Measurements from ENCODE around the gene FGFR2.

The FGFR2 gene

DNA sequence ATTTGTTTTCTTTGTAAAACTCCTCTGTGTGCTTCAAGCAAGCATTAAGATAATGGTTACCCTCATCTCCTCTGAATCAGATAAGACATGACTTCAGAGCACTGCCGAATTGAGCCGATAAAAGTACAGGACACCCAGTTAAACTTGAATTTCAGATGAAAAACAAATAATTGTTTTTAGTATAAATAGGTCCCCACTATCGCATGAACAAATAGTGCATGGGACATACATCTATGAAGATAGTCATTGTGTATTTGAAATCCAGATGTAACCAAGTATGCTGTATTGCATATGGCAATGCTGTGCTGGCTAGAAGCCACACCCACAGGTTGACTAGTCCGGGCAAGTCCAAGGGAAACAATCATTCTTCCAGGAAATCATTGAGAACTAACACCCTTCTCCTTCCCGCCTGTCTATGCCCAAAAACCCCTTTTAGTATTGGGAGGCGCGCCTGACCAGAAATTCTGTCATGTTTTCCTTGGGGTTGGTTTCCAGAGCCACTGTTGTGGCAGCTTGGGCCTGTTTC is 12.6 kb upstream of the FGFR2 start:
- no peak for DNase-seq

DNA sequence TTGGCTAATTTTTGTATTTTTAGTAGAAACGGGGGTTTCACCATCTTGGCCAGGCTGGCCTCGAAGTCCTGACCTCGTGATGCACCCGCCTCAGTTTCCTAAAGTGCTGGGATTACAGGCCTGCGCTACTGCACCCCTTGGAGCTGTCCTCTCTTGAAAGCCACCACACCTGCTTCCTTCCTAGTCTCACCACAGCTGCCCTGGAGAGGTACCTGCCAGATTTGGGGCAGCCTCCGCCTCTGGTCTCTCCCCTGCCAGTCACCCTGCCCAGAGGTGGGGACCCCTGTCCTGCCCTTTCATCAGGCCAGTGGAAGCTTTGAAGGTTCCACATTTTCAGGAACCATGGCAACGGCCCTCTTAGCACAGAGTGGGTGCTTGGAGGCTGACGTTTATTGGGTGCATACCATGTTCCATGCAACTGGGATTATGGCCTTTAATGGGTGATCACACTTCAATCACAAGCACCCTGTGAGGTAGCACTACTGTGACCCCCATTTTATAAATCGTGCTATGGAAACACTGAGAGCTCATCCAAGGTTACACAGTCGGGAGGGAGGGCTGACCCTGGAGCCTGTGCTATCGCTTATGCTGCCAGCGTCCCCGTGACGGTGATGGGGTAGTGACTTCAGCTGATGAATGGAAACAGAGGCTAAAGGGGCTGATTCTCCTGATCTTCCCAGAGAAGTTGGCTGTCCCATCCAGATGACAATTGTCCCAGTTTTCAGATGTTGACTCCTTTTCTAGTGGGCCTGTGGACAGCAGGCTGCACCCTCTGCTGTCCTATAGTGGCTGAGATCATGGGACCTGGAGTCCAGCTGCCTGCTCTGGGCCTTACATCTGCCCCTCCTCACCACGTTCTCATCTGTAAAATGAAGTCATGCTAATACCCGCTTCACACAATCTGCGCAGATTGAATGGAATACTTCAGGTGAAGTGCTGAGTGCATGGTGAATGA is 11.5 kb upstream of the FGFR2 start:
- DNase-seq: peak in 5 of 51 donors; percentile 18 to 41 (median 33)

DNA sequence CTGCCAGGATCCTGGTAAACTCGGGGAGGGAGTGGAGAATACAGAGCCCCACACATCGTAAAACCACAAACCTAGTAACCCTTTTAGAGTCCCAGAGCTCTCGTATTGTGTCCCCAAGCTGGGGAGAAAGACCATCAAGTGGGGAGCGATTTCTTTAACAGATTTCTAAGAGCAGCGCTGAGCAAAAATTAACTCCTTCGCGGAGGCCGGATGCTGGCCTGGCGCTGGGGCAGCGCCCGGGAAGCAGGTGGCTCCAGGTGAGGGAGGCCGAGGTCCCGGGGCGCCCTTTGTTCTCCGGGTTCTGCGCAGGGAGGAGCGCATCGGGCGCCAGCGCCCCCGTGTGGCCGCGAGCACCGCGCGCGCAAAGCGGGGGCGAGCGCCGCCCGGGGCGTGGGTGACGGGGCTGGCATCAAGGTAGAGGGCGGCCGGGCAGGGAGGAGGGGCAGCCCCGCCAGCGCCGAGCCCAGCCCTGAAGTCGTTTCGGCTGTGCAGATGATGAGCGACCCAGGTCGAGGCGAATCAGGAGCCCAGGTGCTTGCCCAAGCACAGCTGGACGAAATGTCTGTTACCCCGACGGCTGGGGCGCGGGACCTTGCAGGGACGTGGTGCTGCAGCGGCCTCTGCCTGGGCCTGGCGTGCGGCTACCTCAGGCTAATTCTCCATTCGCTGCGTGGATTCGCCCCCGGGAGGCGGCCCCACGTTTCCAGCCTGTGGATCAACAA is 10.4 kb upstream of the FGFR2 start:
- peak in 36 of 51 donors; percentile 10 to 78 (median 39) for DNase-seq

DNA sequence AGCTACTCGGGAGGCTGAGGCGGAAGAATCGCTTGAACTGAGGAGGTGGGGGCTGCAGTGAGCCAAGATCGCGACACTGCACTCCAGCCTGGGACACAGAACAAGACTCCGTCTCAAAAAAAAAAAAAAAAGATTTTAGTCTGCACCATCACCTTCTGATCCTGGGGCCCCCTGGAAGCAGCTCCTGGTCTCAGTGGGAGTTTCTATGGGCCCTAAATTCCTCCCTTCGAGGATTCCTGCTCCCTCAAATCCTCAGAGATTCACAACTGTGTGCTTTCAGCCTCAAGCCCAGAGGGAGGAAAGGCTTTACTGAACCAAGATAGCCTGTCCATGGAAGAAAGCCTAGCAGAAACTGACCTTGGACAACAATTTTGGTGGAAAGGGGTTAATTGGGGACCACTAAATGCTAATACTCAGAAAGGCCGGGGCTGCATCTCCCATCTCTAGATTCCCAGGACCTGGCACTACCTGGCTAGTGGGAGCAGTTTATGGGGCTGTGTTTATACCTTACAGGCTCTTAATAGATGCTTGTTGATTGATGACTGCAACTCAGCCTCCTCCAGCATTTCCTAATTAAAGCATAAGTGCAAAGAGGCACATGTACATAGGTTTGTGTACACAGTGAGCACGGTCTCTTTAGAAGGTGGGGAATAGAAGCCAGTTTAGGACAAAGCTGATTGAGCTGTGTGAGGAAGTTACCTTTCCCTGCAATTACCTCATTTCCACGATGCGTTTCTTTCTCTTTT is 9.2 kb upstream of the FGFR2 start:
- no peak for DNase-seq

DNA sequence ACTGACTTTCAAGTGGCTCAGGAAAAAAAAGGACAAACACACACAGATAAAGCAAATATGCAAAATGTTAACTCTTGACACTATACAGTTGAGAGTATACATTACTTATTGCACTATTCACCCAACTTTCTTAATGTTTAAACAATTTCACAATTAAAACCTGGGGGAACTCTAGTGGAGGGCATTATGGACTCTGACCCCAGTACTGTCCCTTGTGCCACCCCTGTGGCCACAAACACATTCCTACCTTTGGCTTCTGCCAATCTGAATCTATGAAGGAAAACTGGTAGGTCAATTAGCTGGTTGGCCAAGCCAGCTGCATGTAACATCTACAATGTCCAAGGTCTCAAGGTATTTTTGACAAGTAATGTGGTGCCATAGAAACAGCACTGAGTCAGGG is 7.5 kb upstream of the FGFR2 start:
- no peak for DNase-seq

DNA sequence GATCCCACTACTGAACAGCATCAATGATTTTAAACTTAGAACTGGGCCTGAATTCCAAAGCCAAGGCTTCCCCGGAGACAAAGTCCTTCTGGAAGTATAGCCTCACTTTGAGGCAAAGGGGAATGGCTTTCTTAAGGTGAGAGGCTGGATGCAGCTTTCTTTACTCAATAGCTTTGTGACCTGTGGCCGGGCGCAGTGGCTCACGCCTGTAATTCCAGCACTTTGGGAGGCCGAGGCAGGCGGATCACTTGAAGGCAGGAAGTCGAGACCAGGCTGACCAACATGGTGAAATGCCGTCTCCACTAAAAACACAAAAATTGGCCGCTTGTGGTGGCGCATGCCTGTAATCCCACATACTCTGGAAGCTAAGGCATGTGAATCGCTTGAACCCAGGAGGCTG is 3.2 kb upstream of the FGFR2 start:
- no peak for DNase-seq

DNA sequence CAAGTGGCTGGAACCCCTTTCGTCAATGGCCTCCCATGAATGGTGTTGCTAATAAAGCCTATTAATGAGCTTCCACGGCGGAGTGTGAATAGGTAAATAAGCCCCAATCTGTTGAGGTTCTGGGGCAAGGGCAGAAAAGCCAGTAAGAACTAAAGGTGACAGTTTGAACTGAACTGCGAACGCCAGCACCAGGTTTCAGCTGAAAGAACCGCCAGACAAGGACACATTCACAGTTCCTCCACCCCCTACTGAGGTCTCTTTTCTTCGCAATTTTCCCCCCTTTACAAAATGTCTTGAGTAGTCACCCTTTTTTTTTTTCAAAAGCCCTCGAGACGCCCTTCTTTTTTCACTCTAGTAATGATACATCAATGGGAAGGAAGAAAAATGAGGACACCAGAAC is 2.4 kb upstream of the FGFR2 start:
- no peak for DNase-seq

DNA sequence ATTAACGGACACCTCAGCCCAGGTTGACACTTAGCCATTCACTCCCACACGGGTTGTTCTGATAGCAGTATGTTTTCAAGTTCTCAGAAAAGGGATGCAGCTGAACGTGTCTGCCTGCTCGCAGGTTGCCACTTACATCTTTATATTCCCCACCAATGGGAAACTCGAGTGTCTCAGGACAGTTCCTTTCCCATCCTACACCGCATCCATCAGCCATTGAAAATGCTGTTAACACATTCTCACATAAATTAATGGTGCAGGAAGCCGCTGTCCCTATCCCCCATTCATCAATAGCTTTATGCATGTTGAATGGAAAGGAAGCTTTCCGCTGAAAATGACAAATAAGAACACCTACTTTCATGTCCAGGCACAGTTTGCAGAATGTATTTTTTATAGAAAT is 1.7 kb upstream of the FGFR2 start:
- DNase-seq: no peak

DNA sequence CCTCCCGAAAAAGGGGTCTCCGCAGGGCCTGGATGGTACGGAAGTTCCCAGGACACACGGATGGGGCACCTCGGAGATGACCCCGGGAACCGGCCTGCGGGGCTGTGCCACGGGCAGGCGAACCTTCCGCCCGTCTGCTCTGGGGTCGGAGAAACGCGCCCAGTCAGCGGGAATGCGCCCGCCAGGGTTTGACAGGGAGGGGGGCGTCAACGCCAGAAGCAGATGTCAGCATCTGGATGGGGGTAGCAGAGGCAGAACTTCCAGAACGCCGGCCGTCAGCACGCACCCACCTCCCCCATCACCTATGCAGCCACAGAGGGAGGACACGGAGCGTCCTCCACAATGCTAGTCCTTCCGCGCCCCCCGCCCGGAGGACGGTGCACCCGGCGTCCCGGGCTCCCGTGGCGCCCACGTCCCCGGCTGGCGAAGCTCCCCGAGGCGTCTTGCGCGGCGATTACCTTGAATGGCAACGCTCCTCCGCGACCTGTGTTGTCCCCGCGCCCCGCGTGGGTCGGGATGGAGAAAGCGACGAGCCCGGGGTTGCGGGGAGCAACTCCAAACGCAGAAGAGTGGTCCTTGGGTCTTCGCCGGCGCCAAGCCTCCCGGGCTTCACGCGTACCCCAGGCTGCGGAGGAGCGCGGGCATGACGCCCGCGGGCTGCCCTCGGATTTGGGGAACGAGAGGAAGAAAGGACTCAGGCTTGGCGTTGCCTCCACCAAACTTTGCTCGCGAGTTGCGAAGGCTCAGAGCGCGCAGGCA is 561 bp downstream of the FGFR2 start:
- peak in 13 of 51 donors; percentile 19 to 78 (median 63) for DNase-seq

DNA sequence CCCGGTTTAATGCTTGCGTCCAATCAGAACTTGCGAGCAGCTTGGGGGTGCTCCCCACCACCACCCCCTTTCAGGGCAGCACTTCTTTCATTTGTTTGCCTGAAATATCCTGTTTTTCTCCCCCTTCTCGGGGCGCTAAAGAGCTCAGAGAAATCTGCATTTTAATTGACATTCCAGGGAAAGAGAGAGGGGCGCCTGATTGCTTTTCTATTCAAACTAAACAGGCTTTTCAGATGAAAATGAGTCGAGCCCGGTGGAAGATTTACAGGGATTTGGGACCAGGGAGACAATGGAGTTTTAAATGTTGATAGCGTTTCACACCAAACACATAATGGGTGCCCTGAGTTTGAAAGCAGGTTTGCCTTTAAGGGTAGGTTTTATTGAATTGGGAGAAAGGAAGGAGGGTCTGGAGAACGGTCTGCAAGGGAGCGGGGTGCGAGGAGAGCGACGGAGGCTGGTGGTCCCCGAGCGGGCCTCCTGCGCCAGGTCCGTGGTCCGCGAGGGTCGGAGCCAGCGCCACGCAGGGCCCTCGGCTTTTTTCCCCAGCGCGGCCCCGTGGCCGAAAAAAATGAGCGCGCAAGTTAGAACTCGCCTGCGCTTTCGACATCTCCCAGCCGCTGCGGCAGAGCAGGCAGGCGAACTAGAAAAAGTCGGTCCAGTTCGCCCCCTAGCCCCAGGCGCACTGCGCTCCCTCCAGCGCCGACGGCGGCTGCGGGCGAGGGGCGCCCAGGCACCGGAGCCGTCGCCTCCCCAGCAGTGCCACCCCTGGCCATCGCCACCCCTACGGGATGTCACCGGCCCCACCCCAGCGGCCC is 1.3 kb downstream of the FGFR2 start:
- peak in 39 of 51 donors; percentile 14 to 87 (median 63) for DNase-seq

DNA sequence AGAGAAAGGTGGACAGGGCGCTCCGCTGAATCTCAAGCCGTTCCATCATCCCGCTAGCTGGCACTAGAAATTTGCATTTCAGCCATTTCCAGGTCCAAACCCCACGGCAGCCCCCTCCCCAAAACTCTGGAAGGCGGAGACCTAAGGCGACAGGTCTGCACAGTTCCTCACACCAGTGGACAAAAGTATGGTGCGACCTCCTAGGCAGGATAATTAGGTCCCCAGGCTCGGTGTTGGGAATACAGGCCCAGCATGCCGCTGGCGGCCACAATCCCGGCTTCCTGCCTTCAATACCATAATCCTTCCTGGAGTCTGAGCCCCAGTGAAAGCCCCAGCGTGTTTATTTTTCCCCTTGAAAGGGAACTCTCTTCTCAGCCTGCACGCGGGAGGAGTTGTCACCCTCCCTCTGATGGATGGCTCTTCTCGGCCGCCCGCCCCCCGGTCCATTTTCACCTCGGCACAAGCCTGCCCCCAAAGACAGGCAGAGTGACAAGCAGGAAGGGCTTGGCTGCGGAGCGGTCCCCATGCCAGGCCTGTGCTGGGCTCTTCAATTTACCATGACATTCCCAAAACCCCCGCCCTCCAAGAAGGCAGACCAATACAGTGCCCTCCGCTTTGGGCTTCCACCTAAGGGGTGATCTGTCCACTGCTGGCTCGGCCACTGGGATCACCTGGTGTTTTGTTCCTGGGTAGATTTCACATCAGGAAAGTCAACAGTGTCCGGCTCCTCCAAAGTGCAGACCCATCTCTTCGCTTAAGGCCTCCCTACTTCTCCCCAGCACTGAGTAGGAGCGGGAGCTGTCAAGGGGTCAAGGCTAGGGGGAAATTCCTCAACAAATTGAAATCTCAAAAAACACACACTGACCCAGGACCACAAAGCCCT is 2.2 kb downstream of the FGFR2 start:
- DNase-seq: peak in 38 of 51 donors; percentile 17 to 81 (median 56)

DNA sequence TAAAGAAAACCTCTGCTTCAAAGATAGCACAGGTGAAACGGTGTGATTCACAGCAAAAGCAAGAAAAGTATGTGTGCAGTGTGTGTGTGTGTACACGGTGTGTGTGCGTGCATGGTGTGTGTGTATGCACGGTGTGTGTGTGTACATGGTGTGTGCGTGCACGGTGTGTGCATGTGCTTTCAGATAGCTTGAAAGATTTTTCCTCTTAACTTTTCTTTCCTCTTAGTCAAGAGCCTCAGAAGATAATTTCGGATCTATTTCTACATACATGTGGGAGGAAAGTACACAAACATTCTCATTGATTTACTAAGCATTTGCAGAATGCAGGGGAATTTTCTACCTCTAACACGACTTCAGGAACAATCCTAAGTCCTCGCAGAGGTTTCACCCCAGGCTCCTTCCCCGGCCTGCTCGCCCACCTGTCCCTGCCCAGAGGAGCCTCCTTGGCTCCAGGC is 2.9 kb downstream of the FGFR2 start:
- DNase-seq: no peak

DNA sequence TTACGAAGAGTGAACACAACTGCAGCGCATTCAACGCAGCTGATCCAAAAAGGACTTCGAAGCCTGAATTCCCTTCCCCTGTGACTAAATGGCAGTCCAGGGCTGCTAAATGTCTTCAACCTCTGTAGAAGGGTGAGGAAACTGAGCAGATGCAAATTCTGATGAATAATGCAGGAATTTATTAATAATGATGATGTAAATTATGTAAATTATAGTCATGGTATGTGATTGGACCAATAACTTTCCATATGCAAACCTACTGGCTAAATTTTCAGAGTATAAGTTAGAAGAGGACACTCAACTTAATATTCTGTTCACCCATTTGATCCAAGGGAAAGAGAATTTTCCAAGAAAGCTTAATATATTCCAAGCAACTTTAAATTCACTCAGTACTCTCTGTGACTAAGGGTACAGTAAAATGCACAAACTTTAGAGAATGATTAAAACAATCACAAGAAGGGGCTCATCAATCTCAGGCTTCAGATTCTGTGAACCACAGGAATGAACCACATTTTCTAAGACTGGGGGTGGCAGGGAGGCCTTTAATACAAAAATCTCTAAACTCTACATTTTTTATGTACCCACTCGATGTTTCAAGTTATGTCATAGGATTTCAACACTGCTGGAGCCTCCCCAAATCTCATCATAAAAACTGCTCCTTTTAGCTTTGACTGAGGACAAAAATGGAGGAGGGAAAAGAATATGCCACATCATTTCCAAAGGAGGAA is 3.5 kb downstream of the FGFR2 start:
- DNase-seq: peak in 1 of 51 donors; percentile 28

DNA sequence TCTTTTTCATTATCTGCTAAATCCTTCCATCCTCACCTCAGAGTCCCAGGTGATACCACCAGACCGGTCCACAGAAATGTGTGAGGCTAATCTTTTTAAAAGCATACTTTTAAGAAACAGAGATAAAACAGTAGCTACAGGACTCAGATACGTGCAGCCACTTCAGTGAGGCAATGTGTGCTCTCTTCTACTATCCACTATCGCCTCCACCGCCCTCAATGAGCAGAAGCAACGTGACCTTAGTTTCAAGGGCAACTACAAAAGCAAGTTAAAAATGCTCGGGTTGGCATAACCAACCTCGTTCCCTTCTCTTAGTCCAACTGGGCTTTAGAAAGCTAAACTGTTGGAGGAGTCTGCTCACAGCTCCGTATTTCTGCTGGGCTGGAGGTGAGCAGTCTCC is 4.2 kb downstream of the FGFR2 start:
- no peak for DNase-seq

DNA sequence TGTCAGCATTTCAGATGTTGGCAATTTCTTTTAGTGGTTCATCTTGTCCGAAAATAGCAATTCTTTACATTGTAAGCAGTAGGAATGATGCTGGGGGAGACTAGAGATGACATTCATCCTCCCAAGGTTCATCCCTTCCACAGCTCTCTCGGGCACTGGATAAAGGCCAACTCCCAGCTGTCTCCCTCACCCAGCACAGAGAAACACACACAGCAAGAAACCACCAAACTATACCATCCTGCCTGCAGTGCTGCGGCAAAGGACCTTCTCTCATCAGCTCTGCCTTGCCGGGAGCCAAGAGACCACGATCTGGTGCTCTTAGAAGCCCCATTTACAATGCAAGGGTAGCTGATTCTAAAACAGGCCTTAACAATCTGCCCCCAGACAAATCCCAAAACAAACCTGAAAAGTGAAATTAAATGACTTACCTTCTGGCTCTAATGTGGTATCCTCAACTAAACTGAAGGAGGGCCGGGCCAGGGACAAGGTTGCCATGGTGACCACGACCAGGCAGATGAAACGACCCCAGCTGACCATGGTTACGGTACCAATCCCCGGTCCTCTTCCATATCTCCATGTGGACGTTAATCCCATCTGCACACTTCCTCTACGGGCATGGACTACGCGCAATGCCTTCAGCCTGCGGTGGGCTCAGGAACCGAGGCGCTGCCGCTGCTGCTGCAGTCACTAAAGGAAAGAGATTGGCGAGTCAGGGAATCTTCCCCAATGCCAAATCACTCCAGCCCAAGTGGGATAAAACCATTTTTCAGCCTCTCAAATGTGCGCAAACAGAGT is 4.8 kb downstream of the FGFR2 start:
- peak in 18 of 51 donors; percentile 18 to 56 (median 30) for DNase-seq

DNA sequence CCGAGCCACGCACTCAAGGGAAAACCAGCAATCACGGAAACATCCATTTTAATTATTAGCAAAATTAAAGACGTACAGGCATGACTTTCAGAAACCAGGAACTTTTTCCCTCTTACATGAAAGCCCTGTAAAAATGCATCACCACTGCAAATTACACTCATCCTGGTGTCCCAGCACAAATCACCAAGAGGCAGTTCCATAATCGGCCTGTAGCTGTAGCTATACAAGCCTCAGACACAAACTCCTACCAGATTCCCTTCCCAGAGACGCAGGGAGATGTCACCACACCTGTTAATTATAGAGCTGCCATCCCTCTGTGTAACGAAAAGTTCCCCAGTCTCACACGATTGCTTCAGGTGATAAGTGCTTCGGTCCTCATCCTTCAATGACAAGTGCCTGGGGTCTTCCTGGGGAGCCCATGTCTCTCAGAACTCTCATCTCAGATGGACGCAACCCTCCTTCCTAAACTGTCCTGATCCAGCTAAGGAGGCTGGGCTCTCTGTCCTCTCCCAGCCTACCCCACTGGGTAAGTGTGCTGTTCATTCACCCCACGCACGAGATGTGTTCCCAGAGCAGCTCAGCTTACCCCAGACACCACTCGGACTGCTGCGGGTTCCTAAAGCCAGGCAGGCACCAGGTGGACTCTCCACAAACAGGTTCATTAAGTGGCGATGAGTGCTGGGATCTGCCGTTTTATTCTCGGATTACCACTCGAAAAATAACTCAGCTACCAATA is 5.9 kb downstream of the FGFR2 start:
- DNase-seq: no peak

Measured in hypothalamus (tissue), 51 donors.